ENCODE measurements around the gene TAT. TPM values are rescaled to one million over a fixed set of nuclear protein-coding genes. Genes with fewer than 3 reads are reported as not detected.

TAT gene
- total and polyA plus RNA-seq, 10 of the 15 experiments (the other 5 are each of a cell fraction or from before 2014, with no cell fraction given), result 0.01 to 0.44 (median 0.09) TPM; not detected in 4

- H4K20me1 ChIP-seq (ENCODE audit: control insufficient read depth, insufficient read depth), result no peaks in the 10 kb centered on the region
- peak within 1 kb of the TSS; percentile 35 for H2AFZ ChIP-seq (ENCODE audit: control insufficient read depth, low read depth, low read length)
- no peaks in the 10 kb centered on the region for H3K9me3 ChIP-seq (replicated peaks; ENCODE audit: control insufficient read depth, insufficient read depth, low read length)
- RAD21 ChIA-PET (ENCODE audit: unreplicated experiment), result interaction anchor here (0.6 to 1.9 kb wide), 4 partner anchors 10 to 223 kb away, joined by 4 read pairs; no protein-coding TSS in a partner anchor
- 33% methylated on average over 9 of the region's 9 CpGs for WGBS (ENCODE audit: insufficient coverage, insufficient replicate concordance, low lambda C conversion rate, missing lambda C conversion rate)
- H3K36me3 ChIP-seq (ENCODE audit: control insufficient read depth in 2 of 2, insufficient read depth in 2 of 2, low read length in 1 of 2), result no peaks in the 10 kb centered on the region
- H3K79me2 ChIP-seq (ENCODE audit: control insufficient read depth, insufficient read depth, low read length), result no peaks in the 10 kb centered on the region
- H3K4me1 ChIP-seq (ENCODE audit: control insufficient read depth, insufficient read depth, low read length), result no peaks in the 10 kb centered on the region; the same call in 1 of the 2 replicates
- no peaks in the 10 kb centered on the region; a peak in 1 of 4 replicates for H3K27me3 ChIP-seq (replicated peaks in 1 of 2; ENCODE audit: control insufficient read depth in 2 of 2, insufficient read depth in 2 of 2, low read length in 1 of 2)
- H3K9ac ChIP-seq (ENCODE audit: control insufficient read depth, insufficient read depth, low read length), result no peak within 1 kb of the TSS; the same call in 1 of the 2 replicates
- in situ Hi-C loops (cut with MboI), result no loop called here
- FAIRE-seq (peak; percentile 75), DNase-seq (ENCODE audit: low read depth, low spot score) (no peak), ATAC-seq (peak; percentile 74)
- SMC1A ChIA-PET (ENCODE audit: uncharacterized antibody, unreplicated experiment), result interaction anchor here (0.7 to 2.7 kb wide), 6 partner anchors 13 to 85 kb away, joined by 3 to 12 read pairs (median 4); no protein-coding TSS in a partner anchor
- POLR2A ChIA-PET, result no interaction called here
- no TSS peak for BruUV-seq (replicated peaks)
- TF ChIP-seq ASH2L (IDR thresholded peaks at IDR 0.05; ENCODE audit: borderline replicate concordance, low read depth) (no peak), GABPA (IDR thresholded peaks at IDR 0.05; ENCODE audit: low read depth) (no peak), IKZF2 (IDR thresholded peaks at IDR 0.05) (0 out of 4 replicates have a peak, but pooled peaks of 1 of the 2 experiments have one; percentile 21)
- CTCF ChIA-PET, result interaction anchor here (0.7 to 3.1 kb wide), 7 partner anchors 10 to 113 kb away, joined by 3 to 20 read pairs (median 5); no protein-coding TSS in a partner anchor
- H3K27ac ChIP-seq (ENCODE audit: control insufficient read depth, insufficient read depth), result no peak within 1 kb of the TSS
- H3K4me2 ChIP-seq (ENCODE audit: control insufficient read depth, insufficient read depth), result peak within 1 kb of the TSS; percentile 62; the same call in 1 of the 2 replicates
- H3K4me3 ChIP-seq, result no peak within 1 kb of the TSS
- intact Hi-C loops (cut with micrococcal nuclease; ENCODE audit: unreplicated experiment), result no loop called here
Measured at GRCh38 chr16:71526111-71526631, 50.7 kb downstream of the TAT start, which contains the start of gene CHST4. TSS of gene CHST4 (plus strand) at chr16:71526426. CDS start at chr16:71536678, 10,252 bp downstream.
